SK-N-SH treated with all-trans-retinoic acid at 6 μM for 48 hours (cell line): ENCODE results near the gene CTCFL.

ENCODE experiments used
- ARNTL ChIP-seq: fragments of 450-650 bp; formaldehyde crosslinking; IDR thresholded peaks from 2 replicates; pipeline ENCODE4 v1.5.0; 2020; ENCODE audit warnings: low read depth, mild to moderate bottlenecking, moderate library complexity, borderline replicate concordance
- CREB5 ChIP-seq: fragments of 250-450 bp; sonication (Bioruptor Pico); IDR thresholded peaks from 2 replicates; pipeline ENCODE4 v1.5.1; 2020; ENCODE audit warnings: low read depth, mild to moderate bottlenecking, moderate library complexity
- PATZ1 ChIP-seq: fragments of 250-450 bp; sonication (Bioruptor Pico); IDR thresholded peaks from 2 replicates; pipeline ENCODE4 v1.8.0; 2020; ENCODE audit warnings: mild to moderate bottlenecking, moderate library complexity, borderline replicate concordance
- TCF4 ChIP-seq: fragments of 250-450 bp; sonication (Bioruptor Pico); IDR thresholded peaks from 2 replicates; pipeline ENCODE4 v1.8.0; 2021; ENCODE audit warnings: mild to moderate bottlenecking, moderate library complexity, borderline replicate concordance
- ZFP30 ChIP-seq: fragments of 450-650 bp; formaldehyde crosslinking; IDR thresholded peaks from 2 replicates; pipeline ENCODE4 v1.5.0; 2022; ENCODE audit warnings: mild to moderate bottlenecking, moderate library complexity

GRCh38 chr20:57526885-57527460 lies 2.0 kb upstream of the CTCFL start:
- TF ChIP-seq PATZ1: no peak
- TF ChIP-seq ZFP30 (CRISPR knock-in tag): no peak
- no peak for TF ChIP-seq CREB5 (CRISPR knock-in tag)
- TF ChIP-seq TCF4 (CRISPR knock-in tag): no peak
- TF ChIP-seq ARNTL: no peak
